Neural progenitor cell (in vitro differentiated cells): ENCODE measurements around the gene INKA2. TPM values are rescaled to one million over a fixed set of nuclear protein-coding genes. Genes with fewer than 3 reads are reported as not detected.

Source experiments
- DNase-seq: peaks from one replicate; pipeline ENCODE4 v3.0.0-alpha.2; 2016; ENCODE audit warnings: low spot score
- H2AFZ ChIP-seq: fragments of 200-600 bp; sonication (generic); replicated peaks from 2 replicates; pipeline ENCODE4 v1.6.1; 2016; ENCODE audit warnings: antibody characterized with exemption
- H3F3A ChIP-seq: fragments of 200-600 bp; sonication (generic); 2 replicates; pipeline ENCODE4 v1.6.1; 2016; ENCODE audit warnings: antibody characterized with exemption, low read depth
- H3K27ac ChIP-seq: fragments of 200-600 bp; sonication (generic); 2 replicates; pipeline ENCODE4 v1.5.1; 2016; ENCODE audit warnings: mild to moderate bottlenecking
- H3K27me3 ChIP-seq: fragments of 200-600 bp; sonication (generic); 2 replicates; pipeline ENCODE4 v1.6.1; 2016; ENCODE audit warnings: mild to moderate bottlenecking, moderate library complexity
- H3K36me3 ChIP-seq: fragments of 200-600 bp; sonication (generic); 2 replicates; pipeline ENCODE4 v1.5.1; 2016
- H3K4me1 ChIP-seq: fragments of 200-600 bp; sonication (generic); 2 replicates; pipeline ENCODE4 v1.6.1; 2016; ENCODE audit warnings: mixed run types
- H3K4me2 ChIP-seq: fragments of 200-600 bp; sonication (generic); 2 replicates; pipeline ENCODE4 v1.6.1; 2016
- H3K4me3 ChIP-seq: fragments of 200-600 bp; sonication (generic); 2 replicates; pipeline ENCODE4 v1.5.1; 2016
- H3K79me2 ChIP-seq: fragments of 200-600 bp; sonication (generic); 2 replicates; pipeline ENCODE4 v1.6.1; 2016; ENCODE audit warnings: low read depth
- H3K9ac ChIP-seq: fragments of 200-600 bp; sonication (generic); 2 replicates; pipeline ENCODE4 v1.6.1; 2016
- H3K9me3 ChIP-seq: fragments of 200-600 bp; sonication (generic); 2 replicates; pipeline ENCODE4 v1.5.1; 2016; ENCODE audit warnings: low read depth
- H4K20me1 ChIP-seq: fragments of 200-600 bp; sonication (generic); 2 replicates; pipeline ENCODE4 v1.6.1; 2016; ENCODE audit warnings: low read depth
- H3K27ac Mint-ChIP-seq: 3 replicates; pipeline ENCODE4 v1.8.0; 2021; ENCODE audit warnings: mixed read lengths
- H3K27me3 Mint-ChIP-seq: 2 replicates; pipeline ENCODE4 v1.8.0; 2022; ENCODE audit warnings: low read depth, mild to moderate bottlenecking, inconsistent platforms, moderate library complexity, mixed read lengths; ENCODE audit not compliant: insufficient read depth
- H3K36me3 Mint-ChIP-seq: 3 replicates; pipeline ENCODE4 v1.8.0; 2021; ENCODE audit warnings: mixed read lengths
- H3K4me1 Mint-ChIP-seq: 3 replicates; pipeline ENCODE4 v1.8.0; 2021; ENCODE audit warnings: mixed read lengths
- H3K4me3 Mint-ChIP-seq: 3 replicates; pipeline ENCODE4 v1.8.0; 2021; ENCODE audit warnings: mild to moderate bottlenecking, moderate library complexity, mixed read lengths
- H3K9me3 Mint-ChIP-seq: 3 replicates; pipeline ENCODE4 v1.8.0; 2020; ENCODE audit warnings: mixed read lengths
- CTCF ChIP-seq: fragments of 200-600 bp; sonication (generic); IDR thresholded peaks from 2 replicates; pipeline ENCODE4 v1.5.1; 2017; ENCODE audit warnings: antibody characterized with exemption, mild to moderate bottlenecking
- EZH2 ChIP-seq: fragments of 200-600 bp; sonication (generic); IDR thresholded peaks from 2 replicates; pipeline ENCODE4 v1.6.1; 2017; ENCODE audit warnings: antibody characterized with exemption, mild to moderate bottlenecking, moderate library complexity
- EZH2phosphoT487 ChIP-seq: fragments of 200-600 bp; sonication (generic); IDR thresholded peaks from 2 replicates; pipeline ENCODE4 v1.6.1; 2017; ENCODE audit warnings: antibody characterized with exemption
- total RNA-seq: library from RNA; depleted of rRNA; stranded (reverse); fragments of >200 nt; gene quantifications from 2 replicates; pipeline ENCODE4 v1.2.3, GENCODE V29; 2015; ENCODE audit warnings: low replicate concordance

INKA2 gene
- total RNA-seq, 1 donor from 2014 or later, result not detected

DNA sequence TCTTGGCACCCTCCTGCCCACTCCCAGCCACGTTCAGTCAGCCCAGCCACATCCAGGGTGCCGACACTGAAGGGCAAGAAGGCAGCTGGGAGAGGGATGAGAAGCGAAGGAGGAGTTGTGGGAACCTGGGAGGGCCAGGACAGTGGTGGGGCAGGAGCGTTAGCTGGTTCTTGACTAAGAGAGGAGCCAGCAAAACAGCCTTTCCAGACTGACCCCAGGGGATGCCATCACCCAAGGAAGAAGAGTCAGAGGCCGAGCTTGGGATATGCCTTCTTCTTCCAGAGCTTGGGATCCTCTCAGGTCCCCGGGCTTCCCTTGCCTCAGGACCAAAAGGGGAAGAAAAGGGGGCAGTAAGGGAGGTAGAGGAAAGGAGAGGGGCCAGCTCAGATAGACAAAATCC, 7.2 kb downstream of the INKA2 start:
- no peaks in the 10 kb centered on the region for H3K9me3 Mint-ChIP-seq
- Histone ChIP-seq H2AFZ (no peak overlapping the region), H3K4me1 (peaks cover 45% of the 10 kb centered on the region), H3K27me3 (no peaks in the 10 kb centered on the region), H3K27ac (no peak overlapping the region), H3K36me3 (no peaks in the 10 kb centered on the region), H3K4me3 (no peak overlapping the region), H4K20me1 (peaks cover 30% of the 10 kb centered on the region), H3K9me3 (no peaks in the 10 kb centered on the region), H3K4me2 (no peak overlapping the region), H3K9ac (no peak overlapping the region), H3F3A (peaks cover 27% of the 10 kb centered on the region), H3K79me2 (peaks cover 25% of the 10 kb centered on the region)
- no peak for DNase-seq
- TF ChIP-seq EZH2 (no peak), EZH2phosphoT487 (no peak), CTCF (no peak)
- H3K4me3 Mint-ChIP-seq, result no peak overlapping the region
- H3K36me3 Mint-ChIP-seq, result no peaks in the 10 kb centered on the region
- H3K27me3 Mint-ChIP-seq, result peaks cover 7% of the 10 kb centered on the region
- peaks cover 18% of the 10 kb centered on the region for H3K4me1 Mint-ChIP-seq
- no peak overlapping the region for H3K27ac Mint-ChIP-seq

DNA sequence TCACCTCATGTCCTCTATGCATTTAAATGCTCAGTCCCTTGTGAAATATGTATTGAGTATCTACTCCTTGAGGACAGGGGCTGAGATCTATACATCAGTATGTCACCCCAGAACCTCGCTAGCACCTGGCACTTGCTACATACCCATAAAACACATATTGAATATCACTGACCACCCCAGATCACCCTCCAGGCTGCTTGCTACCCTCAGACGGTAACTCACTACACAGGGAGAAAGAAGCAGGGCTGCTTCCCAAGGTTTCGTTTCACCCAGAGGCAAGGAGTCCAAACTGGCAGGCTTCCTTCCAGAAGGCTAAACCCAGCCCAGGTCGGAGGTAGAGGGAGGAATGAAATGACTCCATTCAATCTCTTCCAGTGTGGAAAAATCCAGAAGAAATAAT, 8.5 kb downstream of the INKA2 start:
- H3K36me3 ChIP-seq, result no peaks in the 10 kb centered on the region
- H3K4me2 ChIP-seq, result no peak overlapping the region
- Mint-ChIP-seq H3K4me3 (no peak overlapping the region), H3K36me3 (no peaks in the 10 kb centered on the region), H3K9me3 (no peaks in the 10 kb centered on the region), H3K27me3 (peaks cover 3% of the 10 kb centered on the region), H3K4me1 (peaks cover 18% of the 10 kb centered on the region), H3K27ac (no peak overlapping the region)
- no peak overlapping the region for H3K27ac ChIP-seq
- DNase-seq, result no peak
- no peak overlapping the region for H3K9ac ChIP-seq
- H3K9me3 ChIP-seq, result no peaks in the 10 kb centered on the region
- TF ChIP-seq EZH2, result no peak
- no peak for TF ChIP-seq EZH2phosphoT487
- no peak for TF ChIP-seq CTCF
- peaks cover 37% of the 10 kb centered on the region for H3K4me1 ChIP-seq
- H3K79me2 ChIP-seq, result peaks cover 22% of the 10 kb centered on the region
- H3K4me3 ChIP-seq, result no peak overlapping the region
- no peaks in the 10 kb centered on the region for H3K27me3 ChIP-seq
- peaks cover 19% of the 10 kb centered on the region for H4K20me1 ChIP-seq
- no peak overlapping the region for H2AFZ ChIP-seq
- H3F3A ChIP-seq, result peaks cover 20% of the 10 kb centered on the region

GRCh38 chr1:111729946-111730681, 9.1 kb downstream of the INKA2 start:
- Histone ChIP-seq H3K4me1 (peaks cover 37% of the 10 kb centered on the region), H3K4me2 (peak overlapping the region; percentile 63), H2AFZ (no peak overlapping the region), H3K36me3 (no peaks in the 10 kb centered on the region), H3K9ac (no peak overlapping the region), H3K79me2 (peaks cover 17% of the 10 kb centered on the region), H3K4me3 (no peak overlapping the region), H3K27ac (no peak overlapping the region), H3K27me3 (no peaks in the 10 kb centered on the region), H4K20me1 (peaks cover 20% of the 10 kb centered on the region), H3K9me3 (no peaks in the 10 kb centered on the region), H3F3A (peaks cover 20% of the 10 kb centered on the region)
- no peaks in the 10 kb centered on the region for H3K9me3 Mint-ChIP-seq
- H3K27ac Mint-ChIP-seq, result peak overlapping the region; percentile 1
- no peaks in the 10 kb centered on the region for H3K36me3 Mint-ChIP-seq
- DNase-seq, result no peak
- H3K27me3 Mint-ChIP-seq, result peaks cover 6% of the 10 kb centered on the region
- TF ChIP-seq CTCF (no peak), EZH2 (no peak), EZH2phosphoT487 (no peak)
- peaks cover 23% of the 10 kb centered on the region for H3K4me1 Mint-ChIP-seq
- no peak overlapping the region for H3K4me3 Mint-ChIP-seq
